Hepatocyte (in vitro differentiated cells): ENCODE results near the gene TBCD. TPM values are rescaled to one million over a fixed set of nuclear protein-coding genes. Genes with fewer than 3 reads are reported as not detected.

Experiments used
- DNase-seq: peaks from one replicate; pipeline ENCODE4 v3.0.0-alpha.2; 2016; ENCODE audit warnings: low spot score
- H2AFZ ChIP-seq: fragments of 200-600 bp; sonication (generic); 2 replicates; pipeline ENCODE4 v1.6.0; 2016; ENCODE audit warnings: antibody characterized with exemption, mild to moderate bottlenecking
- H3K27ac ChIP-seq: fragments of 200-600 bp; sonication (generic); 2 replicates; pipeline ENCODE4 v1.5.1; 2016; ENCODE audit warnings: mild to moderate bottlenecking
- H3K27me3 ChIP-seq: fragments of 200-600 bp; sonication (generic); 2 replicates; pipeline ENCODE4 v1.6.1; 2016
- H3K36me3 ChIP-seq: fragments of 200-600 bp; sonication (generic); replicated peaks from 2 replicates; pipeline ENCODE4 v1.5.1; 2016; ENCODE audit warnings: low read depth; ENCODE audit not compliant: insufficient read depth
- H3K4me1 ChIP-seq: fragments of 200-600 bp; sonication (generic); 2 replicates; pipeline ENCODE4 v1.5.1; 2016; ENCODE audit warnings: mild to moderate bottlenecking, moderate library complexity; ENCODE audit not compliant: insufficient read depth
- H3K4me2 ChIP-seq: fragments of 200-600 bp; sonication (generic); 2 replicates; pipeline ENCODE4 v1.6.0; 2016
- H3K4me3 ChIP-seq: fragments of 200-600 bp; sonication (generic); 2 replicates; pipeline ENCODE4 v1.5.1; 2016; ENCODE audit warnings: mild to moderate bottlenecking
- H3K79me2 ChIP-seq: fragments of 200-600 bp; sonication (generic); 2 replicates; pipeline ENCODE4 v1.6.0; 2017; ENCODE audit warnings: mild to moderate bottlenecking
- H3K9me2 ChIP-seq: fragments of 200-600 bp; sonication (generic); replicated peaks from 2 replicates; pipeline ENCODE4 v1.6.0; 2017; ENCODE audit warnings: mild to moderate bottlenecking; ENCODE audit not compliant: insufficient read depth
- H3K9me3 ChIP-seq: fragments of 200-600 bp; sonication (generic); 2 replicates; pipeline ENCODE4 v1.5.1; 2016; ENCODE audit warnings: low read depth, mild to moderate bottlenecking
- H4K20me1 ChIP-seq: fragments of 200-600 bp; sonication (generic); 2 replicates; pipeline ENCODE4 v1.6.0; 2016; ENCODE audit warnings: mild to moderate bottlenecking; ENCODE audit not compliant: insufficient read depth, poor library complexity, severe bottlenecking
- CTCF ChIP-seq: fragments of 200-600 bp; sonication (generic); IDR thresholded peaks from 2 replicates; pipeline ENCODE4 v1.5.1; 2016; ENCODE audit warnings: antibody characterized with exemption, mild to moderate bottlenecking; ENCODE audit not compliant: poor library complexity
- EZH2 ChIP-seq: fragments of 200-600 bp; sonication (generic); IDR thresholded peaks from 2 replicates; pipeline ENCODE4 v1.6.1; 2016; ENCODE audit warnings: antibody characterized with exemption, mild to moderate bottlenecking, borderline replicate concordance
- EZH2phosphoT487 ChIP-seq: fragments of 200-600 bp; sonication (generic); IDR thresholded peaks from one replicate; pipeline ENCODE4 v1.6.1; 2018; ENCODE audit warnings: antibody characterized with exemption, mild to moderate bottlenecking, low read depth, moderate library complexity; ENCODE audit not compliant: unreplicated experiment, severe bottlenecking
- WGBS: methylation state at CpG from one replicate; pipeline ENCODE4 v1.1.6; 2016; ENCODE audit warnings: low lambda C conversion rate; ENCODE audit errors: missing lambda C conversion rate; 5-methylcytosine and 5-hydroxymethylcytosine counted together
- polyA plus RNA-seq: library from polyadenylated mRNA; unstranded; fragments of >200 nt; fragmentation: Nextera tagmentation; extraction: Ambion mirVana; gene quantifications from 2 replicates; pipeline ENCODE4 v1.2.1, GENCODE V29; 2016
- total RNA-seq: library from RNA; depleted of rRNA; stranded (reverse); fragments of >200 nt; gene quantifications from 2 replicates; pipeline ENCODE4 v1.2.3, GENCODE V29; 2014

Gene TBCD
- total and polyA plus RNA-seq, 2 experiments from 2014 or later, result 24.5 to 41.5 TPM

GRCh38 chr17:82893779-82894178, 141.9 kb downstream of the TBCD start:
- Histone ChIP-seq H3K27ac (no peak overlapping the region), H3K36me3 (no peaks in the 10 kb centered on the region), H3K79me2 (no peaks in the 10 kb centered on the region), H2AFZ (no peak overlapping the region), H3K4me3 (no peak overlapping the region), H3K9me2 (no peaks in the 10 kb centered on the region), H3K4me1 (peaks cover 22% of the 10 kb centered on the region), H4K20me1 (no peaks in the 10 kb centered on the region), H3K9me3 (no peaks in the 10 kb centered on the region), H3K4me2 (peak overlapping the region; percentile 31), H3K27me3 (no peaks in the 10 kb centered on the region)
- TF ChIP-seq CTCF, result no peak
- no peak for TF ChIP-seq EZH2
- no peak for TF ChIP-seq EZH2phosphoT487
- 75% methylated on average over 10 of the region's 10 CpGs for WGBS
- no peak for DNase-seq

GRCh38 chr17:82894389-82894788, 142.5 kb downstream of the TBCD start:
- Histone ChIP-seq H3K9me2 (no peaks in the 10 kb centered on the region), H2AFZ (no peak overlapping the region), H3K36me3 (no peaks in the 10 kb centered on the region), H3K4me1 (peaks cover 16% of the 10 kb centered on the region), H3K4me3 (no peak overlapping the region), H3K79me2 (no peaks in the 10 kb centered on the region), H3K4me2 (peak overlapping the region; percentile 31), H3K27me3 (no peaks in the 10 kb centered on the region), H3K9me3 (no peaks in the 10 kb centered on the region), H3K27ac (no peak overlapping the region), H4K20me1 (no peaks in the 10 kb centered on the region)
- DNase-seq, result no peak
- WGBS, result 74% methylated on average over 7 of the region's 7 CpGs
- TF ChIP-seq EZH2phosphoT487 (no peak), CTCF (no peak), EZH2 (no peak)

- no peaks in the 10 kb centered on the region for H3K36me3 ChIP-seq
- H3K9me3 ChIP-seq, result no peaks in the 10 kb centered on the region
- H3K4me2 ChIP-seq, result no peak overlapping the region
- no peaks in the 10 kb centered on the region for H4K20me1 ChIP-seq
- DNase-seq, result no peak
- H2AFZ ChIP-seq, result no peak overlapping the region
- no peaks in the 10 kb centered on the region for H3K27me3 ChIP-seq
- H3K4me3 ChIP-seq, result no peak overlapping the region
- H3K27ac ChIP-seq, result no peak overlapping the region
- over 99% methylated on average over 12 of the region's 12 CpGs for WGBS
- H3K4me1 ChIP-seq, result peaks cover 9% of the 10 kb centered on the region
- H3K9me2 ChIP-seq, result no peaks in the 10 kb centered on the region
- TF ChIP-seq EZH2 (no peak), CTCF (no peak), EZH2phosphoT487 (no peak)
- no peaks in the 10 kb centered on the region for H3K79me2 ChIP-seq
Measured at GRCh38 chr17:82895087-82895486, 143.2 kb downstream of the TBCD start.
